HG02840 (cell line): ENCODE results near the gene PHIP.

Source experiments
- ATAC-seq: cut with Tn5 transposase; IDR thresholded peaks from one replicate; pipeline ENCODE4 v1.9.1; 2021; ENCODE audit warnings: mild to moderate bottlenecking, moderate library complexity, moderate number of reproducible peaks; ENCODE audit not compliant: unreplicated experiment, low FRiP score

PHIP gene

DNA sequence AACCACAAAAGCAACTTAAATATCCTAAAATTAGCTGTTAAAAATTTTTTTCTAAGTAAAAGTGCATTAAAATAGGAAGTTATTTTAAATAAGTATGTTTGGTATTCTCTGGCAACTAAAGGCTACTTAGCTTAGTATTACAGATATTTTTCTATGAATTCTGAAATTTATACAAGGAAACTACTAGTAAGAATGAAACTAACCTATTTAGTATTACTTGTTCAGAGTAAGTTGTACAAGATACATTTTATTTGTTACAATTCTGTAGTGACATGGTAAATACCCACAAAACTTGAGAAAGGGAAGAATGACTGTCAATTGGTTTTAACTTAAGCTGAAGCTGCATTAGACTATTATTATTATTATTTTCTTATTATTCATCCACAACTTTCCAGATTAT lies 6.5 kb downstream of the PHIP start:
- no peak for ATAC-seq

DNA sequence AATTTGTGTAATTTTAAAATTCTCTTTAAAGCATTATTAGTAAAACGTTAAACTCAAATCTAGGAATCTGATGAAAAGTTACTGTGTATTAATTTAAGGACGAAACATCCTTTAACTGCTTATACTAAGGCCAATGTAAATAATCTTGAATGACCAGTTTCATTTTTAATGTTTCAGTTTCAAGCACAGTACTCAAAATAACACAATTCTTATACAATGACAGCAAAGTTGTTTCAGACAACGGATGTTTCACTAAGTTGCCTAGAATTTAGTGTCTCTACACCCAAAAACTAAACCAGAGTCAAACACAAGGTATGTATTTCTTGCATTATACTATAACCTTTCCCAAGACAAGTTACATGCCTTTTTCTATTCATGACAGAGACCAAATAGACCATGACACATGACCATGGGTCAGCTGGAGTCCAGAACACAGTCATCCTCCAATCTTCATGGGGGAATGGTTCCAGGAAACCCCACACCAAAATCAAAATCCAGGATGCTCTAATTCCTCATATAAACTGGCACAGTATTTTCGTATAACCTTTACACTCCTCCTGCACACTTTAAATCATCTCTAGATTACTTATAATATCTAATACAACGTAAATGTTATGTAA lies 7.7 kb downstream of the PHIP start:
- peak; percentile 71 for ATAC-seq

DNA sequence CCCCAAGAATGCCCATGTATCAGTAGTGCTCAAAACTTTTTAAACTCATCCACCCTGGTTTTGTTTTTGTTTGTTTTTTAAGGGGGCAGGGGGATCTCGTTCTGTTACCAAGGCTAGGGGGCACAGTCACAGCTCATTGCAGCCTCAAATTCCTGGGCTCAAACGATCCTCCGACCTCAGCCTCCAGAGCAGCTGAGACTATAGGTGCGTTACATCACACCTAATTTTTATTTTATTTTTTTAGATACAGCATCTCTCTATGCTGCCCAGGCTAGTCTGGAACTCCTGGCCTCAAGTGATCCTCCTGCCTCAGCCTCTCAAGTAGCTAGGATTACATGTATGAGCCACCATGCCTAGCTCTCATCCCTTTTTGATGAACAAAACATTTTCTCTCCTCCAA lies 11.2 kb downstream of the PHIP start:
- no peak for ATAC-seq

DNA sequence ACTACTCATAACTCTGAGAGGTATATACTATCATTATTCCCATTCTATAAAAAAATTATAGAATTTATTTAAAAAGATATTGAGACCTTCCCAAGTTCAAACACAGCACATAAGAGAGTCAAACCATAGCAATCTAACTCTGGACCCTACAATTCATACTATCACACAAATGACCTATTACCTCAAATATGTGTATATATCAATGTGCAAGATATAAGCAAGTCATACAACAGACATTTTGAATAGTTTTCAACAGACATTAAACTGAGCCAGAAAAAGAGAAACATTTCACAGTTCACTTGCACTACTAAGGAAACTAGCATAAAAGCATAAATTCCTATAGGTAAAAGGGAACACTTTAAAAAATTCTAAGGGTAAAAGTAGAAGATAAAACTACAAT lies 11.7 kb downstream of the PHIP start:
- no peak for ATAC-seq

DNA sequence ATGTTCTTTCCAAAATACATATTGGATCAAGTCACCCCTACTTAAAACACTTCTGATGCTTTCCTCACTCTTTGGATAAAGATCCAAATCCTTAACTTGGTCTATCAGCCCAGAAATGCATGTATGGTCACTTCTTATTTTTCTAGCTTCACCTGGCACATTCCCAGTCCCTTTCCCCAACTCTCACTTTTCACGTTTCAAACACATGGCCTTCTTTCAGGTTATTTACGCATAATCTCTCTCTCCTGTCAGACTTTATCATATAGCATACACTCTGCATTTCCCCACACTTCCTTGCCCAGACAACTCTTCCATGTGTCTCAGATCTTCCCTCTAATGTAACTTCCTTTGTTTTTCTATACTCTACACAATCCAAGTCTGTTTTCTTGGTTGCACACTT lies 12.8 kb downstream of the PHIP start:
- no peak for ATAC-seq

DNA sequence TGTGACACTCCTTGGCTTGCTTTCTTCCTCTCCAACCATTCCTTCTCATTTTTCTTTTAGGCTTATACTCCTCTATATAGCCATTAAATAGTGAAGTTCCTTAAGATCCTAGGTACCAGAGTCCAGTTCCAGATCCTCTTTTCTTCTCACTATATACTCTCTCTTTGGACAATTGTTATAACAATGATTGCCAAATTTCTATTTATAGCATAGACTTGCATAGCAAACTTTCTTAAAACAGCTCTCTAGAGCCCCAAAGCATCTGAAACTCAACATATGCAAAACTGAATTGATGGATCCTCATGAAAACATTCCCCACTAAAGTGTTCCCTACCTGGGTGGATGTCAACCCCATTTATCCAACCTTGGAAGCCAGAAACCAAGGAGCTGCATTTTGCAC lies 13.4 kb downstream of the PHIP start:
- ATAC-seq = no peak

DNA sequence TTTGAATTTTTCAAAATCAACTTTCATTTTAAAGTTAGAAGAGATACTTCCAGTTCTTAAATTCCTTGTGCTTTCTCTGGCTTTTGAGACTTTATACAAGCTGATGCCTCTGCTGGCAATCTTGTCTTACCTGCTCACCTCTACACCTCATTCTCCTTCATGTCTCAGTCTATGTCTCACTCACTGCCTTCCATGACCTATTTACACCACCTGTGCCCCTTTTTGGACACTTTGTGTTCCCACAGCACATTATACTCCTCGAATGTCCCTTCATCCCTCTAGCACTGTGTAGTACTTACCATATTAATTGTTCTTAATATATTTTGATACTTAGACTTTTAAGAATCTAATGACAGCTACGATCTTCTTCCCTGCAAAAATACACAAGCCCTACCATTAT lies 15.3 kb downstream of the PHIP start:
- no peak for ATAC-seq

DNA sequence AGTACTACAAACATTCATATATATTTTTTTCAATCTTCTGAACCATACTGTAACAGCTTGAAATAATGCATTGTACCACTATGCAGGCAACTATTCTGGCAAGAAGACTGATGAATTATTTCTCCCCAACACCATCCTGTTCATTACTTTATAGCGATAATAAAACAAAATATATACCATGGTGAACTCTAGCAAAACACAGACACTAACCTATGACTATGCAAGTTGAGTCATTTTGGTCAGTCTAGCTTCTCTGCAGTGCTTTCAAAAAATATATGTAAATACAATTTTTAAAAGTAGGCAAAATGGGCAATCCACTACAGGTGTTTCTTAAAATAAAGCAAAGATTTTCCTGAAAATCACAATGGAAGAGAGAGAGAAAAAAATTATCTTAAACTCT lies 20.3 kb downstream of the PHIP start:
- ATAC-seq = no peak

DNA sequence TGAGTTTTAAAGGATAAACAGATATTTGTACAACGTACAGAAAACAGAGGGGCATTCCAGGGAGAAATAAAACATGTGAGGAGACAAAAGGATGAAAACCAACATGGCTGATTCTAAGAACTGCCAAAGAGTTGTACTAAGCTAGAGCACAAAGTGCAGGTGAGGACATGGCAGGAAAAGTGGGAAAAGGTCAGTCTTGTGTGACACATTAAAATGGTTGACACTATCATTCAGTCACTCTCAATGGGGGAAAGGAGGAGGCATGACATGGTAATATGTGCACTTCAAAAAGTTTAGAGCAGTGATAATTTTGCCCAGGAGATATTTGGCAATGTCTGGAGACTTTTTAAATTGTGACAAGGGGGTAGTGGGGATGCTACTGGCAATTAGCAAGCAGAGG lies 21.8 kb downstream of the PHIP start:
- no peak for ATAC-seq

DNA sequence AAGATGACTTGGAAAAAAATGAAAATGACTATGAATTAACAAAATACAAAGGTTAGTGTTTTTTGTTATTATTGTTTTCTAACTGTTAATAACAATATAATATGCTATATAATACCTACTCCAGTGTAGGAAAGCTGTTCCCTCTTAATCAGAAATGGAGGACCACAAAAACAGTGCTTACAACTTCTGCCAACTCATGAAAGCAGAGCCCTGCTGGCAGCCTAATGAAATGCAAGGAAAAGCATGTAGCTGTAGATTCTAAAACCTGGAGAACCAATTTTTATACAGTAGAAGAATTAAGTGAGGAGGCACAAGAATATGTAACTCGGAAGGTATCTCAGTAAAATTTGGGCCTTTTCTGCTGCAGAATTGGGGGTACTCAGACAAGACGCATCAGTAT lies 29.4 kb downstream of the PHIP start:
- ATAC-seq = no peak

DNA sequence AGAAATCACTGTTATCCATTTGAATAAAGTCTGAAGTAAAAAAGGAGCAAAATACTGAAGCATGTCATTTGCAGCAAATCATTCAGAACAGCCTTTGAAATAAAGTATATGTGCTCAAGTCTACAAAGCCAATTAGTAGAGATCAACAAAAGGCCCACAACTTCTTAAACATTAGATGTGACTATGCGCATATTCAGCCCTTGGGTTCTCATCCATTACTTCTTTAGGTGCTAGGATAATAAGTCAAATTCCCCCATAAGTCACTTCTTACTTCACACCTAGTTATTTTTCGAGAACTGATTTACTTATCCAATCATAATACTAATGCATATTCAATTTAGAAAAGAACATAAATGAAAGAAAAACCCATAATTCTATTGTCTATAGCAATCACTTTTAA lies 31.0 kb downstream of the PHIP start:
- no peak for ATAC-seq

DNA sequence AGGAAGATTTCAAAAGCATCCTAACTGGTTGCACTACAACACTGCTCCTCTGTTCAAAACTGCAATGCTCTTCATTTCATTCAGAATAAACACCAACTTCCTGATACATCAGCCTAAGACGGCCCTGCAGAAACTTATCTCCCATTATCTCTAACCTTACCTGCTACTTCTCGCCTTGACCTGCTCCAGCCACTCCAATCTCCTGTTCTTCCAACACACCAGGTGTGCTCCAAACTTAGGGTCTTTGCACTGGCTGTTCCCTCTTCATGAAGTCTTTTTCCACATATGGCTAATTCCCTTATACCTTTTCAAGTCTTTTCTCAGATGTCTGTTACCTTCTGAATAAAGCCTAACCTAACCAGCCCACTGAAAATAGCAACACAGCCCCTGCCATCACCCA lies 32.1 kb downstream of the PHIP start:
- ATAC-seq = no peak

DNA sequence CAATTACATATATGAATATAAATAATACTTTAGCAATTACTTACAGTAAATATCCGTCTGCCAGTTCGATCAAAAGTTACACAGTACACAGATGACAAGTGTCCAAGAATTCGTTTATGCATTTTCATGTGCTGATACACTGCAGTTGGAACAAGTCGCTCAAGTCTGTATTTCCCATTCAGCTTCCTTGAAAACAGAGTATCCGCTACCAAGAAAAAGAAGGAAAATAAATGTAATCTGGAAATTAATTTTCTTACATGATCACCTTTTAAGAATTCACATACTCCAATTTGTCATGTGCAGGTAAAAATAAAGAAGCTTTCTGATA lies 35.3 kb downstream of the PHIP start:
- no peak for ATAC-seq

DNA sequence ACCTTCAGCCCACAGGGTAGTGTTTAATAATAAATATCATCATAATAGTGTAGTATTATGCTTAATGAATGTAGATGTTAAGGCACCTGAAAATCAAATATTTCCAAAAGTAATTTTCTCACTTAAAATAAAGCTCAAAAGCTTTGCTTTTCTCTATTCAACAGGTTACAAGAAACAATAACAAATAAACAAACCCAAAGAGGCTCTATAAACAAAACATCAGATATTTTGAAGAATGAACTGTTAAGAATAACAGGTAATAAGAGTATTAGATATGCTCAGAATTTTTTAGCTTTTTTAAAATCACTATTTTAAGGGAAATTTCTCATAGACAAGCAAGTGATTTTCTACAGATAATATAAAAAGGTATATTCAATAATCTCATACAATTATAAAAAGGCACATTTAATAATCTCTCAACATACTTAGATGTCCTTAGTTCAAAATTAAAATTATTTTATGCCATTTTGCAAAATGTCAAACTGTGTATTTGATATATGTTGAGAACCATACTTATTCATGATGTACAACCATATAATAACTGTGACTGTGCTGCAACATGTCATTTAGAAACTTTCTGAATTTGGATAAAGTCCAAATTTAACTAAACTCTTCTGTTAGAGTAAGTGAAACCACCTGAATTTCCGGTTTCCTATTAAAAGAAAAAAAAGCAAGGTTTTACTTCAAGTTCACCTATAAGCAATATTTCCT lies 35.8 kb downstream of the PHIP start:
- ATAC-seq = peak; percentile 75

DNA sequence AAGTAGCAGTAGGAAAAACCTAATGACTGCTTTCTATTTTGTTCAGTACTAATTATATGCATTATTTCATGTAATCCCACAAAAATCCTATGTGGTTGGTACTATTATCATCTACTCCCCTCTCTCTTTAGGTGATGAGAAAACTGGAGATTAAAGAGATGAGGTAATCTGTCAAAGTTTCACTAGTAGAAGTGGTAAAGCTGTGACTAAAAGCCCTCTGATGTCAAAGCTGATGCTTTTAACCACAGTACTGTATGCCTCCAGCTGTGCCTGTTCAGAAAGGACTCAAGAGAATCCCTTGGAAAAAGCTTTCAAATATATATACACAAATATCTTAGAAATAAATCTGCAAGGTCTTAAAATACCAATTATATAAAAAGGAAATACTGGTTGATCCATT lies 38.0 kb downstream of the PHIP start:
- ATAC-seq = peak; percentile 59

DNA sequence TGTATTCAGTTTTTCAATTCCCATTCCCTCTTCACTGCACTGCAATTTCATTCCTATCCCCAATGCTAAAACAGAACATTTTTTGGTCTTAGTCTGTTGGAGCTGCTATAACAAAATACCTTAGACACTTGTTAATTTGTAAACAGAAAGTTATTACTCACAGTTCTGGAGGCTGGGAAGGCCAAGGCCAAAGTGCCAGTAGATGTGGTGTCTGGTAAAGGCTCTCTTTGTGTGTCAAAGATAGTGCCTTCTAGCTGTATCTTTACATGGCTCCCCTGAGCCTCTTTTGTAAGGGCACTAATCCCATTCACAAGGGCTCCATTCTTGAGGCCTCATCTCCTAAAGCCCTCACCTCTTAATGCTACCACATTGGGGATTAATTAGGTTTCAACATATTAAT lies 40.0 kb downstream of the PHIP start:
- ATAC-seq = no peak

DNA sequence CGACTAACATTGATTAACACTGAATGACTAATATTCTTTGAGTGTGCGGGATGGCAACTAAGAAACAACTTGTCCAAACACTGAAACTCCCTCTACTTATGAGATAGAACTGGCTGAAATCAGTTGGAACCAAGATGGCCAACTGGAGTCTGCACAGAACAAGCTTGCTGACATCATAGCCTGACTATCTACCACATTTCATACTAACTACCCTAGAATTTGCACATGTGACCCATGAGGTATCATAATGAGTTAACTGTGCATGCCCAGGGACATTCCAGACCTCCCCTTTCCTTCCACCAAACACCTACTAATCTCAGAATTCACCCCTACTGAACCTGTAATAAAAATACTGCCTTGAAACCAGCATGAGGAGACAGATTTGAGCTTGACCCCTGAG lies 43.2 kb downstream of the PHIP start:
- peak; percentile 67 for ATAC-seq

DNA sequence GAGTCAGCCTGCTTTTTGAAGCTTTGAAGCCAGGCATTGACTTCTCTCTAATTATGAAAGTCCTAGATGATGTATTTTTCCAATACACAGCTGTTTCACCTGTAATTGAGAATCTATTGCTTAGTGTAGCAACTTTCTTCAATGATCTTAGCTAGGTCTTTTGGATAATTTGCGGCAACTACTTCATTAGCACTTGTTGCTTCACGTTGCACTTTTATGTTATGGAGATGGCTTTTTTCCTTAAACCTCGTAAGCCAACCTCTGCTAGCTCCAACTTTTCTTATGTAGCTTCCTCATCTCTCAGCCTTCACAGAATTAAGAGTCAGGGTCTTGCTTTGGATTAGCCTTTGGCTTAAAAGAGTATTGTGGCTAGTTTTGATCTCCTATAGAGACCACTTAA lies 44.8 kb downstream of the PHIP start:
- no peak for ATAC-seq

DNA sequence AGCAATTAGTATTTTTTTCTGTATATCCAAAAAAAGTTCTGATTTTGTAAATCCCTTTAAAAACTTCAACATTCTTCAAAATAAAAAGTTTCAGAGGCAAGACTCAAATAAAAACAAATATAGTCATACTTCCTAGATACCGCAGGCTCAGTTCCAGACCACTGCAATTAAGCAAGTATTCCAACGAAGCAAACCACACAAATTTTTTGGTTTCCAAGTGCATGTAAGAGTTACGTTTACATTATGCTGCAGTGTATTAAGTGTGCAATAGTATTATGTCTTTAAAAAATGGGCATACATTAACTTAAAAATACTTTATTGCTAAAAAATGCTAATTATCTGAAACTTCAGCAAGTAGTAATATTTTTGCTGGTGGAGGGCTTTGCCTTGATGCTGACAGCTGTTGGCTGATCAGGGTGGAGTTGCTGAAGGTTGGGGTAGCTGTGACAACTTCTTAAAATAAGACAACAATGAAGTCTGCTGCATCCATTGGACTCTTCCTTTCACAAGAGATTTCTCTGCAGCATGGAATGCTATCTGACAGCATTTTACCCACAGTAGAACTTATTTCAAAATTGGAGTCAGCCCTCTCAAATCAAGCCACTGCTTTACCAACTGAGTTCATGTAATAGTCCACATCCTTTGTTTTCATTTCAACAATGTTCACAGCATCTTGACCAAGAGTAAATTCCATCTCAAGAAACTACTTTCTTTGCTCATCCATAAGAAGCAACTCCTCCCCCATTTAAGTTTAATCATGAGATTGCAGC lies 46.0 kb downstream of the PHIP start:
- ATAC-seq = no peak

DNA sequence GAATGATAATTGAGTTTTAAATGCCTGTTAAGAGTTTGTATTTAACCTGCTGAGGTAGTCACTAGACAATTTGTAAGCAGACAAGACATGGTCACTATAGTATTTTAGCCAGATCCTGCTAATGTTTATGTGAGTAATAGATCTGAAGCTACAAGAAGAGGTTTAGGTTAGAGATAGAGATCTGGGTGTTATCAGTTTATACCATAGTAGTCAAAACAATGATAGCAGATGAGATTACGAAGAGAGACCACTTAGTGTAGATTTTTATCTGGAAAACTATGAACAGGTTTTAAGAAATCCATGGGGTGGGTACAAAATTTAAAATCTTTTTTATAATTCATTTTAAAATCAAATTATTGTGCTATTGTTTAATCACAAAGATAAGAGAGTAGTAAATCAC lies 47.5 kb downstream of the PHIP start:
- ATAC-seq = no peak

DNA sequence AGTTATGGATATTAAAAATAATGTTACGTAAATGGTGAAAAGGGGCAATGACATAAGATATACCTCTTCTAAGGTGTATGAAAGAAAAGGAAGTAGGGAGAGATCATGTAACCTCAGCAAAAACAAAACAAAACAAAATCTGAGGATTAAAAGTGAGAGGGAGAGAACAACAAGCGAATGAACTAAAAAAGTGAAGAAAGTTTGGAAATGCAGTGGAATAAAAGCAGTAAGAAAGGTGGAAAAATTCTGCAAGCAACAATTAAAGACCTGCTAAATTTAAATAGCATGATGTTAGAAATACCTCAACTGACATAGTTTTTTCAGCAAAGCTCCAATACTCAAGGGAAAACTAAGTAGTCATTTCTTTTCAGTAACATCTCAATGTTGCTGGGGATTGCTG lies 48.0 kb downstream of the PHIP start:
- ATAC-seq = no peak
